NCI-H2227 (cell line): ENCODE measurements around the gene PRDM8.

Experiments
- DNase-seq: peaks from one replicate; lab custom pipeline; 2025; ENCODE audit not compliant: unreplicated experiment; lab: John Stamatoyannopoulos, UW

Gene PRDM8

GRCh38 chr4:80199947-80200346 is 2.6 kb downstream of the PRDM8 start:
- DNase-seq = no peak

GRCh38 chr4:80201252-80202151 is 4.2 kb downstream of the PRDM8 start:
- DNase-seq = peak; percentile 46

- DNase-seq = peak; percentile 70
Measured at GRCh38 chr4:80202190-80202711, 4.9 kb downstream of the PRDM8 start.

GRCh38 chr4:80202741-80203553 is 5.6 kb downstream of the PRDM8 start:
- DNase-seq = peak; percentile 42

- no peak for DNase-seq
Measured at GRCh38 chr4:80204433-80205011, 7.2 kb downstream of the PRDM8 start.

- DNase-seq = no peak
Measured at GRCh38 chr4:80206111-80206510, 8.8 kb downstream of the PRDM8 start.

- no peak for DNase-seq
Measured at GRCh38 chr4:80206521-80207171, 9.3 kb downstream of the PRDM8 start.

GRCh38 chr4:80207172-80207583 is 9.9 kb downstream of the PRDM8 start:
- DNase-seq = no peak

GRCh38 chr4:80207664-80208063 is 10.4 kb downstream of the PRDM8 start:
- no peak for DNase-seq

GRCh38 chr4:80208610-80209339 is 11.5 kb downstream of the PRDM8 start:
- DNase-seq = no peak

GRCh38 chr4:80209340-80209701 is 12.0 kb downstream of the PRDM8 start:
- no peak for DNase-seq

GRCh38 chr4:80210549-80210948 is 13.2 kb downstream of the PRDM8 start:
- no peak for DNase-seq

- no peak for DNase-seq
Measured at GRCh38 chr4:80213117-80213815, 16.0 kb downstream of the PRDM8 start.

GRCh38 chr4:80215449-80216052 is 18.2 kb downstream of the PRDM8 start:
- DNase-seq = peak; percentile 26

GRCh38 chr4:80216100-80216761 is 18.9 kb downstream of the PRDM8 start:
- no peak for DNase-seq

- no peak for DNase-seq
Measured at GRCh38 chr4:80219301-80220025, 22.2 kb downstream of the PRDM8 start.

- DNase-seq = no peak
Measured at GRCh38 chr4:80220711-80221110, 23.4 kb downstream of the PRDM8 start.

- no peak for DNase-seq
Measured at GRCh38 chr4:80221161-80221560, 23.9 kb downstream of the PRDM8 start.
